ENCODE measurements around the gene MBD3L2B.
A peak's percentile ranks its signal among the peaks of the same experiment; 100 is the strongest.
"Not testable (repeated sequence)": the region's sequence is repeated elsewhere in the genome, so short reads cannot be mapped to it uniquely, and the experiment has no call there.

MBD3L2B gene

DNA sequence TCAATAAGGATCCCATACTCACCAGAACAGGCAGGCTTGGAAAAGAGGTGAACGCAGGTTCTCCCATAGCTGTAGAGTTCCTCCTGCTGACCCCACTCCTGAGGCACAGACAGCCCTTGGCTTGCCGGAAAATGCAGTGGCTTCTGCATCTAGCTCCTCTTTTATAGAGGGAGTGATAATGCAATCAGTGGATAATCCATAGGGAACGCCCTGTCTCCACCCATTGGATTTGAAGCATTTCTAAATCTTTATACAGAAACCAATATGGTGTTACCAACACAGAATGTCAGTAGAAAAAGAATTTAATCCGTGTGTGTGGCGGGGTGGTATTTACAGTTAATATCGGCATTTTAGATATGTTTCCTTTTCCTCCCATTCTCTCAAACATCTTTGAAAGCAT lies at the start of gene MBD3L2B:
Gene MBD3L2B (minus strand): TSS at position 101 of the 400 bp plus-strand sequence. CDS start 34 bp downstream, at position 67.
- DNase-seq (ENCODE audit: low read depth, low spot score), result not testable (repeated sequence)

DNA sequence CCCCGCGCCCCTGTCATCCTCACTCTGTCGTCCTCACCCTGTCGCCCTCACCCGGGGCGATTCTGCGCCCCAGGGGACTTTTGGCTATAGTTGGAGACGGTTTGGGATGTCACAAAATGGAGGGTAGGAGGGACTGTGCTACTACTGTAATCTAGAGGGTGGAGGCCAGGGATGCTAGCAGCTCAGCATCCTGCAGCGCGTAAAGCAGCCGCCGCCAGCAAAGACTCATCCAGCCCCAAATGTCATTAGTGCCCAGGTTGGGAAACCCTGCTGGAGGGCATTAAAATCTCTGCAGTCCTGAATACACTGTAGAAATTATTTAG lies 48.6 kb upstream of the MBD3L2B start:
- DNase-seq (ENCODE audit: low read depth, low spot score), result no peak

DNA sequence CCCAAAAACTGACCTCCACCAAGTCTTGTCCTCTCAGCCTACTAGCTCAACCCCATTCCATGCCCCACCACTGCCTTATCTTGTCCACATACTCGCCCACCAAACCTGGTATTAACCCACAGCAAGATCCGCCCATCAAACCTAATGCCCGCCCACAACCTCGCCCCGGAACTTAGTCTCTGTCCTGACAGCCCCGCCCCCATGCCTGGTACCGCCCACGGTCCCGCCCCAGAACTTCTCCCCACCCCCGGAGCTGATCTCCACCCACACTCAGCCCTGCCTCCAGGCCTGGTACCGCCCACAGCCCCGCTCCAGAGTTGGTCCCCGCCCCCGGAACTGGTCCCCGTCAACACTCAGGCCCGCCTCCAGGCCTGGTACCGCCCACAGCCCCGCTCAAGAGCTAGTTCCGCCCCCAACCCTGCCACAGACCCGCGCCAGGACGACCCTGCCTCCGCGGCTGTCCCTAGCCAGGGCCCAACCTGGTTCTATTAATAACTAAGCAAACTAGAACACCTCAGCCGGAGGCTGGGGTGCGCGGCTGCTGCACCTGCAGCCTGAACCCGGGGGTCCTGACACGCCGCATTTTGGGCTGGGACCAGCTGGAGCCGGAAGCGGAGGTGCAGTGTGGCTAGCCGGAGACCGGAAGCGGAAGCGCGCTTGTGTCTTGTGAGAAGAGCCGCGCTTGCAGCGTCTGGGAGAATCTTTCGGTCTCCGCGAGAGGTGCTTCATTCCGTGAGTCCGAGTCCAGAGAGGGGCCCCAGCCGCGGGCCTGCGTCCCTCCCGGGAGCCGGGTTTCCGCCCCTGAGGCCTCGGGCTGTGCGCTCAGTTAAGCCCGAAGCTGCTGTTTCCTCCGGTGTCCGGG lies 48.0 kb upstream of the MBD3L2B start, which contains the start of gene ZNF557:
Gene ZNF557 (plus strand): TSS at position 662 of the 862 bp plus-strand sequence. CDS start 5,372 bp downstream, outside the sequence.
- peak; percentile 98 for DNase-seq (ENCODE audit: low read depth, low spot score)

DNA sequence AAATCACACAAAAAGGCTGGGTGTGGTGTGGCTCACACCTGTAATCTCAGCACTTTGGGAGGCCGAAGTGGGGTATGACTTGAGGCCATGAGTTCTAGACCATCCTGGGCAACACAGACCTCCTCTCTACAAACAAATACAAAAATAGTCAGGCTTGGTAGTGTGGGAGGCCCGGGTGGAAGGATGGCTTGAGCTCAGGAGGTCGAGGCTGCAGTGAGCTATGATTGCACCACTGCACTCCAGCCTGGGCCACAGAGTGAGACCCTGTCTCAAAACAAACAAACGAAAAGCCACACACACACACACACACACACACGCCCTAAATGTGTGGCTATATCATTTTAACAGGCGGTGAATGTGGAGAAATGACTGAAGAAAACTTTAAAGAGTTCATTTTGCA lies 47.4 kb upstream of the MBD3L2B start:
- no peak for DNase-seq (ENCODE audit: low read depth, low spot score)

DNA sequence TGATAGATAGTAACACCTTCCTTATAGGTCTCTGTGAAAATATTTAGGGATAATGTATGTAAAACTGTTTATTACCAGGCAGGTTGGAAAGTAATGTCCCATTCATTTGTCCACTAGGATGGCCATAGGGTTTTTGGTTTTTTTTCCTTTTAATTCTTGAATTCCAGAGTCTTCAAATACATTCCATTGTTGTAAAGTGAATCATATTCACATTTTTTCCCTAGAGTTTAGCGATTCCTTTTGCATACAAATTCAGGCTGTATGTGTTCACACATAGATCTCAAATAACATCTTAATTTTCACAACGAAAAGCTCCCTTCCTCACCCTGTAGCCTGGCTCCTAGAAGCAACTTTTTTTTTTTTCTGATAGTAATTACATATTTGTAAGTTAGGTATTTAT lies 46.5 kb upstream of the MBD3L2B start:
- no peak for DNase-seq (ENCODE audit: low read depth, low spot score)

DNA sequence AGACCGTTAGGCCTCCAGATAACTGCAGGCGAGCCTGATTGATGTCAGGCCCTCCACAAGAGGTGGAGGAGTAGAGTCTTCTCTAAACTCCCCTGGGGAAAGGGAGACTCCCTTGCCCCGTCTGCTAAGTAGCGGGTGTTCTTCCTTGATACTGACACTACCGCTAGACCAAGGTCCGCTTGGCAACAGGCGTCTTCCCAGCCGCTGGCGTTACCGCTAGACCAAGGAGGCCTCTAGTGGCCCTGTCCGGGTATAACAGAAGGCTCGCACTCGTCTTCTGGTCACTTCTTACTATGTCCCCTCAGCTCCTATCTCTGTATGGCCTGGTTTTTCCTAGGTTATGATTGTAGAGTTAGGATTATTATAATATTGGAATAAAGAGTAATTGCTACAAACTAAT lies 45.9 kb upstream of the MBD3L2B start:
- not testable (repeated sequence) for DNase-seq (ENCODE audit: low read depth, low spot score)

DNA sequence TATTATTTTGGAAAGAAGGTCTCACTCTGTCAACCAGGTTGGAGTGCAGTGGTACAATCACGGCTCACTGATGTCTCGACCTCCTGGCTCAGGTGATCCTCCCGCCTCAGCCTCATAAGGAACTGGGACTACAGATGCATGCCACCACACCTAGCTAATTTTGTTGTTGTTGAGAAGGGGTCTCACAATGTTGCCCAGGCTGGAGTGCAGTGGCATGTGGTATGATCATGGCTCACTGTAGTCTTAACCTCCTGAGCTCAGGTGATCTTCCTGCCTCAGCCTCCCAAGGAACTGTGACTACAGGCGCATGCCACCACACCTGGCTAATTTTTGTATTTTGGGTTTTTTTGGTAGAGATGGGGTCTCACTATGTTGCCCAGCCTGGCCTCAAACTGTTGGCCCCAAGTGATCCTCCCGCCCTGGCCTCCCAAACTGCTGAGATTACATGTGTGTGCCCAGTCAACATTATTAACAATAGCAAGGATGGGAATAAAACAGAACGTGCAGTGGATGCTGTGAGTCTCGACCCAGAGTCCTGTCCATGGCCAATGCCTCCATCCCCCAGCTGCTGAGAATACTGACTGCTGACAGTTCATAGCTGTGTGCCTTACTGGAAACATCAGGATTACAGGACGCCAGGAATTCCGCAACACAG lies 42.7 kb upstream of the MBD3L2B start:
- no peak for DNase-seq (ENCODE audit: low read depth, low spot score)

DNA sequence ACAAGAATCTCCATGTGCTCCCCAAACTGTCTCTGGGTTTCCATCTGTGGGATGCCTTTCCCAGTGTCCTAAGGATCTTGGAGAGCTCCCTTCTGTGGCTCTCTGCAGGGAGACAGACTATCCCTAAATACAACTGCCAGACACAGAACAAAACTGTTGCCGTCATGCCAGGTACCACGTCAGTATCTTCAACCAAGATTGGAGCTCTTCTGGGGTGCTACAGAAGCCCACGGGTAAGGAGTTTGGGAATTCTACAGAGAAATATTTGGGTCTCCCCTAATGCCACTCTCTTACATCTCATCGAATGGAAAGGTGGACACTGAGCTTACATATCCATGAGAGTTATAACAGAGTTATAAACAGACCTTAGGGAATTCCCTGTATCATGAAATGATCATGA lies 42.1 kb upstream of the MBD3L2B start:
- no peak for DNase-seq (ENCODE audit: low read depth, low spot score)

DNA sequence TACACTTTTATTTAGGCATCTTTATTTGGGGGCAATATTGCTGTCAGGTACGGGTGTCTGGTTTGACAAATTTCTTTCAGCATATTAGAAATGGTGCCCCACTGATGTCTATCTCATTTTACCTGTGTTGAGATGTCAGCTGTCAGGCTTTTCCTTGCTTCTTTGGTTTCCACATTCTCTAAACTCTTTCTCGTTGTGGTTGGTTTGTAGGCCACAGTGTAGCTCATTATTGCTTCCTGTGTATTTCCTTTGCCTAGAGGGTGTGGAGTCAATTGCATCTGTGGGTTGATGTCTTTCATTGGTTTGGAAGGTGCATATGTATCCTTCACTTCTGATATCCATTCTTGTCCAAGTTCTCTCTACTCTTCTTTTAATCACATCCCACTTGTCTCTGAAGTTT lies 38.7 kb upstream of the MBD3L2B start:
- not testable (repeated sequence) for DNase-seq (ENCODE audit: low read depth, low spot score)

DNA sequence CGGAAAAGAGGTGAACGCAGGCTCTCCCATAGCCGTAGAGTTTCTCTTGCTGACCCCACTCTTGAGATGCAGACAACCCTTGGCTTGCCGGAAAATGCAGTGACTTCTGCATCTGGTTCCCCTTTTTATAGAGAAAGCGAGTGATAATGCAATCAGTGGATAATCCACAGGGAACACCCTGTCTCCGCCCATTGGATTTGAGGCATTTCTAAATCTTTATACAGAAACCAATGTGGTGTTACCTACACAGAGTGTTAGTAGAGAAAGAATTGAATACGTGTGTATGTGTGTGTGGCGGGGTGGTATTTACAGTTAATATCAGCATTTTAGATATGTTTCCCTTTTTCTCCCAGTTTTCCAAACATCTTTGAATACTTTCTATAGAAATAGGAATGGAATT lies 37.3 kb upstream of the MBD3L2B start, which contains the start of gene MBD3L3:
Gene MBD3L3 (minus strand): TSS at position 101 of the 400 bp plus-strand sequence. CDS start 71 bp downstream, at position 30.
- not testable (repeated sequence) for DNase-seq (ENCODE audit: low read depth, low spot score)

DNA sequence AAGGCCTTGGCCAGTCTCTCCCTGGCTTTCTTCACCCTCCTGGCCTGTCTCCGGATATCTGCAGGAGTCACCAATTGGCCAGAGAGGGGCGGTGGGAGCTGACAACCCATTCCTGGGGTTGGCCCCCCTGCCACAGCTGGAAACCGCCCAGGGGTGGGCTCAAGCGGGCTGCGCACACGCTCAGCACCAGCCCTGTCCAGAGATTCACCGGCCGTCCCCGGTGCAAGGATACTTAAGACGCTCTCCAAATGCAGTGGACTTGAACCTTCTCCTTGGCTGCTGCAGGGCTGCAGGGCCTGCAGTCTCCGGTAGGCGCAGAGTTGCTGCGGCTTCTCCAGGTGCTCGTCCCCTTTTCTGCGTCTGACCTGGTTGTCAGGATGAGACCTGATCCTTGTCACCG lies 35.1 kb upstream of the MBD3L2B start:
- not testable (repeated sequence) for DNase-seq (ENCODE audit: low read depth, low spot score)

DNA sequence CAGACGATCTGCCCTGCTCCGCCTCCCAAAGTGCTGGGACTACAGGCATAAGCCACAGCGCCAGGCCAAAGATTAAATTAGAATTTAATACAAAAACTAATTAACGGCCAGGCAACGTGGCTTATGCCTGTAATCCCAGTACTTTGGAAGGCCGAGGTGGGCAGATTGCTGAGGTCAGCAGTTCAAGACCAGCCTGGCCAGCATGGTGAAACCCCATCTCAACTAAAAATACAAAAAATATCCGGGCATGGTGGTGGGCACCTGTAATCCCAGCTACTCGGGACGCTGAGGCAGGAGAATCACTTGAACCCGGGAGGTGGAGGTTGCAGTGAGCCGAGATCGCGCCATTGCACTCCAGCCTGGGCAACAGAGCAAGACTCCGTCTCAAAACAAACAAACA lies 34.4 kb upstream of the MBD3L2B start:
- not testable (repeated sequence) for DNase-seq (ENCODE audit: low read depth, low spot score)

DNA sequence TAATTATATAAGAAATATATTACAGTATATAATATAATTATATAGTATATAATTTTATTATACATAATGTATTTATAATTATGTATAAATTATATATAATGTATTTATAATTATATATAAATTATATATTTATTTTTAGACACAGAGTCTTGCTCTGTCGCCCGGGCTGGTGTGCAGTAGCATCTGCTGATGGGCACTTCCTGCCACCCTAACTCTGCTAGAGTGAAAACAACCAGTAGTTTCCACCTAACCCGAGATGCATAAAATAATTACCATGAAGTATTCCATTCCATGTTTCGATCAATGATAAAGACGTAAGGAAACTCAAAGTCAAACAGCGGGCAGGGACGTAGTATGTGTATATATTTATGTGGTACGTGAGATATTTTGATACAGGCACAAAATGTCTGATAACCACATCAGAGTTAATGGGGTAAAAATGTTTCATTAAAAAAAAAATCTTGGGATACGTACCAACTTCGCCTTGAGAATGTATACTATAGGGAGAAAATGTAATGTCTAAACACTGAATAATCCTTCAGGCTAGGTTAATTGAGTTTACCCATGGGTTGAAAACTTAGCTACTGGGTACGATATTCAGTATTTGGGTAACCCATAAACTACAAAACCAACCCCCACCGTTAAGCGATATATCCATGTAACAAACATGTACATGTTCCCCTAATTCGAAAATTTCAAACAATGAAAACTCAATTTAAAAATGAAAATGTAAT lies 33.6 kb upstream of the MBD3L2B start:
- DNase-seq (ENCODE audit: low read depth, low spot score), result not testable (repeated sequence)

DNA sequence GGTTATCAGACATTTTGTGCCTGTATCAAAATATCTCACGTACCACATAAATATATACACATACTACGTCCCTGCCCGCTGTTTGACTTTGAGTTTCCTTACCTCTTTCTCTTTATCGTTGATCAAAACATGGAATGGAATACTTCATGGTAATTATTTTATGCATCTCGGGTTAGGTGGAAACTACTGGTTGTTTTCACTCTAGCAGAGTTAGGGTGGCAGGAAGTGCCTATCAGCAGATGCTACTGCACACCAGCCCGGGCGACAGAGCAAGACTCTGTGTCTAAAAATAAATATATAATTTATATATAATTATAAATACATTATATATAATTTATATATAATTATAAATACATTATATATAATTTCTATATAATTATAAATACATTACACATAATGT lies 31.7 kb upstream of the MBD3L2B start:
- not testable (repeated sequence) for DNase-seq (ENCODE audit: low read depth, low spot score)

DNA sequence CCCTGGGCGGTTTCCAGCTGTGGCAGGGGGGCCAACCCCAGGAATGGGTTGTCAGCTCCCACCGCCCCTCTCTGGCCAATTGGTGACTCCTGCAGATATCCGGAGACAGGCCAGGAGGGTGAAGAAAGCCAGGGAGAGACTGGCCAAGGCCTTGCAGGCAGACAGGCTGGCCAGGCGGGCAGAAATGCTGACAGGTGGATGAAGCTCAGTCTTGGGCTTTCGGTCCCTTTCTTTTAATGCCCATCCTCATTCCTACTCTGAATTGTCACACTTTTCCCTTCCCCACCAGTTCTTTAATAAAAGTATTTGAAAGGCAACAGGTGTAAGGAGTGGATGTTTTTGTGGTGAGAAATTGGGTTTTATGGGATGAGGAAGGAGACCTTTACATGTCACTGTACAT lies 30.2 kb upstream of the MBD3L2B start:
- DNase-seq (ENCODE audit: low read depth, low spot score), result not testable (repeated sequence)

DNA sequence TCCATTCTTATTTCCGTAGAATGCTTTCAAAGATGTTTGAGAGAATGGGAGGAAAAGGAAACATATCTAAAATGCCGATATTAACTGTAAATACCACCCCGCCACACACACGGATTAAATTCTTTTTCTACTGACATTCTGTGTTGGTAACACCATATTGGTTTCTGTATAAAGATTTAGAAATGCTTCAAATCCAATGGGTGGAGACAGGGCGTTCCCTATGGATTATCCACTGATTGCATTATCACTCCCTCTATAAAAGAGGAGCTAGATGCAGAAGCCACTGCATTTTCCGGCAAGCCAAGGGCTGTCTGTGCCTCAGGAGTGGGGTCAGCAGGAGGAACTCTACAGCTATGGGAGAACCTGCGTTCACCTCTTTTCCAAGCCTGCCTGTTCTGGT lies 27.8 kb upstream of the MBD3L2B start, which contains the start of gene MBD3L2:
Gene MBD3L2 (plus strand): TSS at position 301 of the 400 bp plus-strand sequence. CDS start 53 bp downstream, at position 354.
- not testable (repeated sequence) for DNase-seq (ENCODE audit: low read depth, low spot score)

DNA sequence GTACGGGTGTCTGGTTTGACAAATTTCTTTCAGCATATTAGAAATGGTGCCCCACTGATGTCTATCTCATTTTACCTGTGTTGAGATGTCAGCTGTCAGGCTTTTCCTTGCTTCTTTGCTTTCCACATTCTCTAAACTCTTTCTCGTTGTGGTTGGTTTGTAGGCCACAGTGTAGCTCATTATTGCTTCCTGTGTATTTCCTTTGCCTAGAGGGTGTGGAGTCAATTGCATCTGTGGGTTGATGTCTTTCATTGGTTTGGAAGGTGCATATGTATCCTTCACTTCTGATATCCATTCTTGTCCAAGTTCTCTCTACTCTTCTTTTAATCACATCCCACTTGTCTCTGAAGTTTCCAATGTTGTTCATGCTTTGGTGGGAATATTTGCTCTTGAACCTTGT lies 20.3 kb upstream of the MBD3L2B start:
- DNase-seq (ENCODE audit: low read depth, low spot score), result not testable (repeated sequence)

DNA sequence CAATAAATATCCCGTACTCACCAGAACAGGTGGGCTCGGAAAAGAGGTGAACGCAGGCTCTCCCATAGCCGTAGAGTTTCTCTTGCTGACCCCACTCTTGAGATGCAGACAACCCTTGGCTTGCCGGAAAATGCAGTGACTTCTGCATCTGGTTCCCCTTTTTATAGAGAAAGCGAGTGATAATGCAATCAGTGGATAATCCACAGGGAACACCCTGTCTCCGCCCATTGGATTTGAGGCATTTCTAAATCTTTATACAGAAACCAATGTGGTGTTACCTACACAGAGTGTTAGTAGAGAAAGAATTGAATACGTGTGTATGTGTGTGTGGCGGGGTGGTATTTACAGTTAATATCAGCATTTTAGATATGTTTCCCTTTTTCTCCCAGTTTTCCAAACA lies 18.8 kb upstream of the MBD3L2B start, which contains the start of gene MBD3L4:
Gene MBD3L4 (minus strand): TSS at position 101 of the 400 bp plus-strand sequence. CDS start 35 bp downstream, at position 66.
- DNase-seq (ENCODE audit: low read depth, low spot score), result not testable (repeated sequence)

DNA sequence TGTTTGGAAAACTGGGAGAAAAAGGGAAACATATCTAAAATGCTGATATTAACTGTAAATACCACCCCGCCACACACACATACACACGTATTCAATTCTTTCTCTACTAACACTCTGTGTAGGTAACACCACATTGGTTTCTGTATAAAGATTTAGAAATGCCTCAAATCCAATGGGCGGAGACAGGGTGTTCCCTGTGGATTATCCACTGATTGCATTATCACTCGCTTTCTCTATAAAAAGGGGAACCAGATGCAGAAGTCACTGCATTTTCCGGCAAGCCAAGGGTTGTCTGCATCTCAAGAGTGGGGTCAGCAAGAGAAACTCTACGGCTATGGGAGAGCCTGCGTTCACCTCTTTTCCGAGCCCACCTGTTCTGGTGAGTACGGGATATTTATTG lies 9.0 kb upstream of the MBD3L2B start, which contains the start of gene MBD3L5:
Gene MBD3L5 (plus strand): TSS at position 301 of the 400 bp plus-strand sequence. CDS start 34 bp downstream, at position 335.
- DNase-seq (ENCODE audit: low read depth, low spot score), result not testable (repeated sequence)

DNA sequence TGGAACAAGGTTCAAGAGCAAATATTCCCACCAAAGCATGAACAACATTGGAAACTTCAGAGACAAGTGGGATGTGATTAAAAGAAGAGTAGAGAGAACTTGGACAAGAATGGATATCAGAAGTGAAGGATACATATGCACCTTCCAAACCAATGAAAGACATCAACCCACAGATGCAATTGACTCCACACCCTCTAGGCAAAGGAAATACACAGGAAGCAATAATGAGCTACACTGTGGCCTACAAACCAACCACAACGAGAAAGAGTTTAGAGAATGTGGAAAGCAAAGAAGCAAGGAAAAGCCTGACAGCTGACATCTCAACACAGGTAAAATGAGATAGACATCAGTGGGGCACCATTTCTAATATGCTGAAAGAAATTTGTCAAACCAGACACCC lies 7.6 kb upstream of the MBD3L2B start:
- DNase-seq (ENCODE audit: low read depth, low spot score), result not testable (repeated sequence)

DNA sequence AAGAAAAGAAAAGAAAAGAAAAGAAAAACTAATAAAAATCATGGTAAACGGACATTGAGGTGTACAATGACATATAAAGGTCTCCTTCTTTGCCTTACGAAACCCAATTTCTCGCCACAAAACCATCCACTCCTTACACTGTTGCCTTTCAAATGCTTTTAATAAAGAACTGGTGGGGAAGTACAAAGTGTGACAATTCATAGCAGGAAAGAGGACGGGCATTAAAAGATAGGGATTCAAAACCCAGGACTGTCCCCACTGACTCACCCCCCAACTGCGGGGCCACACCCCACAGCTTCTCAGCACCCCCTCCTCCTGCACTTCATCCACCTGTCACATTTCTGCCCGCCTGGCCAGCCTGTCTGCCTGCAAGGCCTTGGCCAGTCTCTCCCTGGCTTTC lies 2.4 kb downstream of the MBD3L2B start:
- no peak for DNase-seq (ENCODE audit: low read depth, low spot score)

DNA sequence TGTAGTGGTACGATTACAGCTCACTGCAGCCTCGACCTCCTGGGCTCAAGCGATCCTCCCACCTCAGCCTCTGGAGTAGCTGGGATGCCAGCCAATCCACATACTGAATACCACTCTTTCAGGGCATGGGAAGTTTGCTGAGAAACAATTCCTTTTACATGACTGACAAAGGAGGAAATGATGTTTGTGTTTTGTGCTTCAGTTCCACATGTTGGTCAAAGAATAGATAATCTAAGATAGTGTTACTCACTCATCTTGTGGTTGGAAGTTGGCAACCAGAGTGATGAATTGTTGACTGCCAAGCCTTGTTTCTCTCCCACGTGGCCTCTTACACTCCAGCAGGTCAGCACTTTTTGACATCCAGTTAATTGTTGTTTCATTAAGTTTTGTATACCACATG lies 7.6 kb downstream of the MBD3L2B start:
- no peak for DNase-seq (ENCODE audit: low read depth, low spot score)

All from activated CD4-positive, CD25-positive, alpha-beta regulatory T cell treated with anti-CD3 and anti-CD28 coated beads, Interleukin-2, amount 50 U/mL, for 16 hours (primary cell).